Neutrophil (primary cell): Measurements from ENCODE around the gene LPIN1.

Experiments
- H3K27ac ChIP-seq: fragments of 200-600 bp; sonication (generic); 2 replicates; pipeline ENCODE4 v1.5.1; 2016; ENCODE audit warnings: mild to moderate bottlenecking, moderate library complexity
- H3K27me3 ChIP-seq: fragments of 200-600 bp; sonication (generic); 2 replicates; pipeline ENCODE4 v1.6.0; 2016; ENCODE audit warnings: mild to moderate bottlenecking
- H3K36me3 ChIP-seq: fragments of 200-600 bp; sonication (generic); 2 replicates; pipeline ENCODE4 v1.5.1; 2017
- H3K4me1 ChIP-seq, 2 experiments: fragments of 200-600 bp in 1 of 2; sonication (generic) in 1 of 2; 1 replicate in 1 of 2; 2 replicates in 1 of 2; pipeline versions ENCODE4 v1.5.1 to v1.6.1; 2013 to 2016; ENCODE audit warnings: low read depth in 1 of 2, low read length in 1 of 2, mild to moderate bottlenecking in 1 of 2, moderate library complexity in 1 of 2; ENCODE audit not compliant: control insufficient read depth in 1 of 2, insufficient read depth in 1 of 2
- H3K4me3 ChIP-seq, 2 experiments: fragments of 200-600 bp in 1 of 2; sonication (generic) in 1 of 2; 1 replicate in 1 of 2; 2 replicates in 1 of 2; pipeline ENCODE4 v1.5.1; 2013 to 2016; ENCODE audit warnings: low read depth in 1 of 2, low read length in 1 of 2, mild to moderate bottlenecking in 1 of 2, moderate library complexity in 1 of 2
- H3K9me3 ChIP-seq: fragments of 200-600 bp; sonication (generic); 2 replicates; pipeline ENCODE4 v1.5.1; 2016
- TF ChIP-seq, protein P1 (sequence below): fragments of 200-600 bp; sonication (generic); IDR thresholded peaks from 2 replicates; pipeline ENCODE4 v1.5.1; 2016; ENCODE audit warnings: antibody characterized with exemption

The LPIN1 gene

DNA sequence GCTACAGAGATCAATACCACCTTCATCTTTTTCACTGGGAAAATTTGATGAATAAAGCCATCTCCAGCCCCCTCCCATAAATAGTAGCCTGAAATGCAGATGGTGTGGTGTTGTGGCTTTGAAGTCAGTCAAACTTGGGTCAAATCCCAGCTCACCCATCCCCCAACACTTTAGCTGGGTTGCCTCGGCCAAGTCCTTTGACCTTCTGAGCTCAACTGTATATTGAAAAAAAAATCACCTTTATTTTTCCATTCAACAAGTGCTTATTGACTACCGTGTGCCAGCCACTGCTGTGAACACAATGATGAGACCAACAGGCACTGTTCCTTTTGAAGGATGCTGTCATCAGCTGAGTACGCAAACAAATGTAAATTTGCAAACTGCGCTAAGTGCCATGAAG is 41.4 kb upstream of the LPIN1 start:
- Histone ChIP-seq H3K27me3 (no peaks in the 10 kb centered on the region), H3K27ac (no peak overlapping the region), H3K9me3 (no peaks in the 10 kb centered on the region), H3K4me3 (no peak overlapping the region), H3K4me1 (no peaks in the 10 kb centered on the region), H3K36me3 (no peaks in the 10 kb centered on the region)
- TF ChIP-seq, protein P1, sequence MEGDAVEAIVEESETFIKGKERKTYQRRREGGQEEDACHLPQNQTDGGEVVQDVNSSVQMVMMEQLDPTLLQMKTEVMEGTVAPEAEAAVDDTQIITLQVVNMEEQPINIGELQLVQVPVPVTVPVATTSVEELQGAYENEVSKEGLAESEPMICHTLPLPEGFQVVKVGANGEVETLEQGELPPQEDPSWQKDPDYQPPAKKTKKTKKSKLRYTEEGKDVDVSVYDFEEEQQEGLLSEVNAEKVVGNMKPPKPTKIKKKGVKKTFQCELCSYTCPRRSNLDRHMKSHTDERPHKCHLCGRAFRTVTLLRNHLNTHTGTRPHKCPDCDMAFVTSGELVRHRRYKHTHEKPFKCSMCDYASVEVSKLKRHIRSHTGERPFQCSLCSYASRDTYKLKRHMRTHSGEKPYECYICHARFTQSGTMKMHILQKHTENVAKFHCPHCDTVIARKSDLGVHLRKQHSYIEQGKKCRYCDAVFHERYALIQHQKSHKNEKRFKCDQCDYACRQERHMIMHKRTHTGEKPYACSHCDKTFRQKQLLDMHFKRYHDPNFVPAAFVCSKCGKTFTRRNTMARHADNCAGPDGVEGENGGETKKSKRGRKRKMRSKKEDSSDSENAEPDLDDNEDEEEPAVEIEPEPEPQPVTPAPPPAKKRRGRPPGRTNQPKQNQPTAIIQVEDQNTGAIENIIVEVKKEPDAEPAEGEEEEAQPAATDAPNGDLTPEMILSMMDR = no peak

DNA sequence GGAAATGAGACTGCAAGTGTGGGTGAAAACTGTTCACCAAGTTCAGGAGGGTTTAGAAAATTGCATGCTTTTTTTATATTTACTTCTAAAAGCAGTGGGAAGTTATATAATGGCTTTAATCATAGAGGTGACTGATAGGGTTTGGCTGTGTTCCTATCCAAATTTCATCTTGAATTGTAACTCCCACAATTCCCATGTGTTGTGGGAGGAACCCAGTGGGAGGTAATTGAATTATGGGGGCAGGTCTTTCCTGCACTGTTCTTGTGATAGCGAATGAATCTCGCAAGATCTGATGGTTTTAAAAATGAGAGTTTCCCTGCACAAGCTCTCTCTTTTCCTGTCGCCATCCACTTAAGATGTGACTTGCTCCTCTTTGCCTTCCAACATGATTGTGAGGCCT is 40.7 kb upstream of the LPIN1 start:
- TF ChIP-seq, protein P1 = no peak
- Histone ChIP-seq H3K4me3 (no peak overlapping the region), H3K27me3 (no peaks in the 10 kb centered on the region), H3K27ac (no peak overlapping the region), H3K36me3 (no peaks in the 10 kb centered on the region), H3K4me1 (no peaks in the 10 kb centered on the region), H3K9me3 (no peaks in the 10 kb centered on the region)

DNA sequence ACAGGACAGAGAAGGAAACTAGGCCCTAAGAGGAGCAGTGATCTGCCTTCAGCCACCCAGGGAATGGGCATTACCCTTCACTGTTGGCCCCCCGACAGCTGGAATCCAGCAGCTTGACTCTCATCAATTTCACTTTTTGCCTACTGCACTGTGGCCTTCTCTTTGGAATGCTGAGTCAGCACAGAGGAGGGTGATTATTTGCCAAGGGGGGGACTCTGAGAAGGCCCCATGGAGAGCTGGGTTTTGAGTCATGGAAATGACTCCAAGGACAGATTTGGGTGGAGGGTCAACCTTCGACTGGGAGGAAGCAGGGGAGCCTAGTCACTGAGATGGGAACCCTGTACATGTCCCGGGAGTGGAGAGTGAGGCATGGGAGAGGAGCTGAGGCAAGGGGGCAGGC is 38.3 kb upstream of the LPIN1 start:
- H3K4me1 ChIP-seq = peaks cover 0 to 6% of the 10 kb centered on the region in 2 experiments
- H3K9me3 ChIP-seq = no peaks in the 10 kb centered on the region
- H3K27ac ChIP-seq = no peak overlapping the region
- H3K36me3 ChIP-seq = no peaks in the 10 kb centered on the region
- H3K27me3 ChIP-seq = no peaks in the 10 kb centered on the region
- H3K4me3 ChIP-seq = no peak overlapping the region
- TF ChIP-seq, protein P1 = no peak

DNA sequence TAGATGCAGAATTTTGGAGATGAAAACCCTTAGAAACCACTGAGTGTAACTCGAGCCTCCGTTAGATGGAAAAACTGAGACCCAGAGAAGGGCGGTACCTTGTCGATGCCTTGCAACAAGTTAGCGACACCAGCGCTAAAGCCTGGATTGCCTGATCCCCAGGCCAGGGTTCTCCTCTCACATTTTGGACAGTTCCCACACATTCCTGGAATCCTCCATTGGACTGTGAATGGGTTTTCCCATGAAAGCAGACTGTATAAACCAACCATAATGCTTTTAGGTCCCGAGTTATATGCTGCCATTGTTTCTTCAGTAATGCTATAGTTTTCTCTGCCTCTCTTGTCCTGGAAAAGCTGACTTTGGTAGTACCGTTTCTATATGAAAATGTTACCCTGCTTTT is 37.1 kb upstream of the LPIN1 start:
- Histone ChIP-seq H3K36me3 (no peaks in the 10 kb centered on the region), H3K27ac (no peak overlapping the region), H3K4me1 (peaks cover 0 to 6% of the 10 kb centered on the region in 2 experiments), H3K27me3 (no peaks in the 10 kb centered on the region), H3K4me3 (no peak overlapping the region), H3K9me3 (no peaks in the 10 kb centered on the region)
- TF ChIP-seq, protein P1 = no peak

DNA sequence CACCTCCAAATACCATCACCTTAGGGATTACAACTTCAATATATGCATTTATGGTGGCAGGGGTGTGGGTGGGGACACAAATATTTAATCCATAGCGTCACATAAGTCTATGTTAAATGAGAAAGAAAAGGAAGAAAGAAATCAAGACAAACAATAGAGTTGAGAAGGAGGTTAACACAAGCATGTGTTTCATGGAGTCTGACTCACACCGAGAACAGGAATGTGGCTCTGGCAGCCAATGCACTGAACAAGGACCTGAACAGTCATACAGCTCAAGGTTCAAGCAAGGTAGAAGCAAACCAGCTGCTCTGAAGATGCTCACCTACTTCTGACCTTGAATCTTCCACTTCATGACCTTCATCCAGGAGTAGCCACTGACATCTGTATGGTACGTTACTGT is 36.2 kb upstream of the LPIN1 start:
- Histone ChIP-seq H3K9me3 (no peaks in the 10 kb centered on the region), H3K27ac (no peak overlapping the region), H3K36me3 (no peaks in the 10 kb centered on the region), H3K27me3 (no peaks in the 10 kb centered on the region), H3K4me3 (no peak overlapping the region), H3K4me1 (peaks cover 0 to 6% of the 10 kb centered on the region in 2 experiments)
- TF ChIP-seq, protein P1 = no peak
